Loucy (cell line): ENCODE measurements around the gene GRP.

Experiments
- H2AFZ ChIP-seq: fragments of 200-600 bp; sonication (generic); 2 replicates; pipeline ENCODE4 v1.6.0; 2016; ENCODE audit warnings: antibody characterized with exemption, mild to moderate bottlenecking, low read length, moderate library complexity
- H3F3A ChIP-seq: fragments of 200-600 bp; 2 replicates; pipeline ENCODE4 v1.6.0; 2016; ENCODE audit warnings: antibody characterized with exemption, low read depth, mild to moderate bottlenecking
- H3K27me3 ChIP-seq: fragments of 200-600 bp; sonication (generic); 2 replicates; pipeline ENCODE4 v1.6.1; 2014; ENCODE audit warnings: low read length, mild to moderate bottlenecking; ENCODE audit not compliant: insufficient read depth, poor library complexity, severe bottlenecking
- H3K36me3 ChIP-seq: fragments of 200-600 bp; sonication (generic); 2 replicates; pipeline ENCODE4 v1.6.1; 2016; ENCODE audit warnings: low read length; ENCODE audit not compliant: insufficient read depth
- H3K4me1 ChIP-seq: fragments of 200-600 bp; sonication (generic); 2 replicates; pipeline ENCODE4 v1.5.1; 2014; ENCODE audit warnings: low read length, mild to moderate bottlenecking; ENCODE audit not compliant: insufficient read depth, poor library complexity, severe bottlenecking
- H3K4me2 ChIP-seq: fragments of 200-600 bp; sonication (generic); 2 replicates; pipeline ENCODE4 v1.6.0; 2014; ENCODE audit warnings: antibody characterized with exemption, low read length, low read depth, mild to moderate bottlenecking; ENCODE audit not compliant: poor library complexity, severe bottlenecking
- H3K4me3 ChIP-seq: fragments of 200-600 bp; sonication (generic); 2 replicates; pipeline ENCODE4 v1.5.1; 2014; ENCODE audit warnings: low read length, mild to moderate bottlenecking, mixed read lengths; ENCODE audit not compliant: poor library complexity, severe bottlenecking
- H3K79me2 ChIP-seq: fragments of 200-600 bp; sonication (generic); 2 replicates; pipeline ENCODE4 v1.6.1; 2014; ENCODE audit warnings: low read length; ENCODE audit not compliant: insufficient read depth
- H3K9ac ChIP-seq: fragments of 200-600 bp; sonication (generic); 2 replicates; pipeline ENCODE4 v1.6.0; 2014; ENCODE audit warnings: mild to moderate bottlenecking, low read depth, low read length, moderate library complexity; ENCODE audit not compliant: poor library complexity, severe bottlenecking
- H3K9me2 ChIP-seq: fragments of 200-600 bp; sonication (generic); replicated peaks from 2 replicates; pipeline ENCODE4 v1.6.1; 2016; ENCODE audit warnings: low read depth, low read length, mixed read lengths
- H3K9me3 ChIP-seq: fragments of 200-600 bp; sonication (generic); 2 replicates; pipeline ENCODE4 v1.6.1; 2014; ENCODE audit warnings: mild to moderate bottlenecking, antibody characterized with exemption, low read length, low read depth; ENCODE audit not compliant: insufficient read depth
- H4K20me1 ChIP-seq: fragments of 200-600 bp; sonication (generic); 2 replicates; pipeline ENCODE4 v1.6.0; 2014; ENCODE audit warnings: antibody characterized with exemption, low read length, mild to moderate bottlenecking; ENCODE audit not compliant: insufficient read depth, poor library complexity, severe bottlenecking
- EZH2phosphoT487 ChIP-seq: fragments of 200-600 bp; IDR thresholded peaks from 2 replicates; pipeline ENCODE4 v1.6.1; 2018; ENCODE audit warnings: antibody characterized with exemption, mild to moderate bottlenecking, moderate library complexity, borderline replicate concordance
- TF ChIP-seq, protein P1 (sequence below): fragments of 200-600 bp; sonication (generic); conservative IDR thresholded peaks from 2 replicates; pipeline ENCODE4 v1.5.1; 2014; ENCODE audit warnings: mild to moderate bottlenecking, antibody characterized with exemption, low read length

The GRP gene

DNA sequence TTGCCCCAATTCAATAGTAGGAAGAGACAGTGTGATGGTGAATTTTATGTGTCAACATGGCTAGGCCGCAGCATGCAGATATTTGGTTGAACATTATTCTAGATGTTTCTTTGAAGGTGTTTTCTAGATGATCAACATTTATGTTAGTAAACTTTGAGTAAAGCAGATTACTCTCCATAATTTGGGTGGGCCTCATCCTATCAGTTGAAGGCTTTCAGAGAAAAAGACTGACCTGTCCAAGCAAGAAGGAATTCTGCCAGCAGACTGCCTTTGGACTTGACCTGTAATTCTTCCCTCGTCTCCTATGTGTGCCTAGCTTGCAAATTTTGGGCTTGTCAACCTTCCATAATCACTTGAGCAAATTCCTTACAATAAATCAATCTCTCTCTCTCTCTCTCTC is 8.3 kb upstream of the GRP start:
- H3K4me1 ChIP-seq, result no peaks in the 10 kb centered on the region
- H3K36me3 ChIP-seq, result no peaks in the 10 kb centered on the region
- H3K9ac ChIP-seq, result no peak overlapping the region
- H2AFZ ChIP-seq, result no peak overlapping the region
- no peaks in the 10 kb centered on the region for H3F3A ChIP-seq
- H3K4me3 ChIP-seq, result no peak overlapping the region
- no peaks in the 10 kb centered on the region for H3K27me3 ChIP-seq
- no peaks in the 10 kb centered on the region for H3K9me3 ChIP-seq
- no peak overlapping the region for H3K4me2 ChIP-seq
- TF ChIP-seq, protein P1, sequence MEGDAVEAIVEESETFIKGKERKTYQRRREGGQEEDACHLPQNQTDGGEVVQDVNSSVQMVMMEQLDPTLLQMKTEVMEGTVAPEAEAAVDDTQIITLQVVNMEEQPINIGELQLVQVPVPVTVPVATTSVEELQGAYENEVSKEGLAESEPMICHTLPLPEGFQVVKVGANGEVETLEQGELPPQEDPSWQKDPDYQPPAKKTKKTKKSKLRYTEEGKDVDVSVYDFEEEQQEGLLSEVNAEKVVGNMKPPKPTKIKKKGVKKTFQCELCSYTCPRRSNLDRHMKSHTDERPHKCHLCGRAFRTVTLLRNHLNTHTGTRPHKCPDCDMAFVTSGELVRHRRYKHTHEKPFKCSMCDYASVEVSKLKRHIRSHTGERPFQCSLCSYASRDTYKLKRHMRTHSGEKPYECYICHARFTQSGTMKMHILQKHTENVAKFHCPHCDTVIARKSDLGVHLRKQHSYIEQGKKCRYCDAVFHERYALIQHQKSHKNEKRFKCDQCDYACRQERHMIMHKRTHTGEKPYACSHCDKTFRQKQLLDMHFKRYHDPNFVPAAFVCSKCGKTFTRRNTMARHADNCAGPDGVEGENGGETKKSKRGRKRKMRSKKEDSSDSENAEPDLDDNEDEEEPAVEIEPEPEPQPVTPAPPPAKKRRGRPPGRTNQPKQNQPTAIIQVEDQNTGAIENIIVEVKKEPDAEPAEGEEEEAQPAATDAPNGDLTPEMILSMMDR, result no peak
- no peak for TF ChIP-seq EZH2phosphoT487
- H3K9me2 ChIP-seq, result no peaks in the 10 kb centered on the region
- H3K79me2 ChIP-seq, result no peaks in the 10 kb centered on the region
- no peaks in the 10 kb centered on the region for H4K20me1 ChIP-seq

DNA sequence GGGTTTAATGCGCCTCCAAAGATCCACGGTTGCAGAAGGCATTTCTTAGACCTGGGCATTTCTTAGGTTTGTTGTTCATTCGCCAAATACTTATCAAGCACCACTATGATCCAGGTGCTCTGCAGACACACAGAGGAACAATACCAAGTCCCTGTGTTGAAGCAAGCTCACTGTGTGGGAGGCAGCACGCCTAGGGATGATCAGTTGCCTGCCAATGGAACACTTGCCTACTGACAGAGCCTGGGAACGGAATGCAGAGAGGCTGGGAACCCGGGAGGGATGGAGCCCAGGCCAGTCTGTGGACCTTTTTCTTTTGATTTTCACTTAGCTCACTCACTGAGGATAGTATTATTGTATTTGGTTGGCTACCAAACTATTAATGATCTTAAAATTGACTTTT is 1.9 kb upstream of the GRP start:
- no peaks in the 10 kb centered on the region for H4K20me1 ChIP-seq
- no peaks in the 10 kb centered on the region for H3K27me3 ChIP-seq
- H3K36me3 ChIP-seq, result no peaks in the 10 kb centered on the region
- H3K79me2 ChIP-seq, result no peaks in the 10 kb centered on the region
- no peaks in the 10 kb centered on the region for H3F3A ChIP-seq
- TF ChIP-seq, protein P1, result no peak
- TF ChIP-seq EZH2phosphoT487, result no peak
- H2AFZ ChIP-seq, result no peak overlapping the region
- H3K9me3 ChIP-seq, result no peaks in the 10 kb centered on the region
- no peaks in the 10 kb centered on the region for H3K4me1 ChIP-seq
- H3K4me3 ChIP-seq, result no peak overlapping the region
- H3K9me2 ChIP-seq, result no peaks in the 10 kb centered on the region
- H3K9ac ChIP-seq, result no peak overlapping the region
- H3K4me2 ChIP-seq, result no peak overlapping the region

- H2AFZ ChIP-seq, result no peak overlapping the region
- H3K27me3 ChIP-seq, result no peaks in the 10 kb centered on the region
- H3K9me3 ChIP-seq, result no peaks in the 10 kb centered on the region
- no peak for TF ChIP-seq EZH2phosphoT487
- TF ChIP-seq, protein P1, result no peak
- H3K9ac ChIP-seq, result no peak overlapping the region
- no peak overlapping the region for H3K4me2 ChIP-seq
- no peaks in the 10 kb centered on the region for H3K36me3 ChIP-seq
- no peaks in the 10 kb centered on the region for H4K20me1 ChIP-seq
- no peaks in the 10 kb centered on the region for H3K4me1 ChIP-seq
- no peaks in the 10 kb centered on the region for H3K9me2 ChIP-seq
- H3K4me3 ChIP-seq, result no peak overlapping the region
- H3K79me2 ChIP-seq, result no peaks in the 10 kb centered on the region
- no peaks in the 10 kb centered on the region for H3F3A ChIP-seq
Measured at GRCh38 chr18:59220164-59220783, 316 bp downstream of the GRP start.
